Lower leg skin (tissue), 3 donors: ENCODE data around the gene ZBTB47.

Experiments used
- CTCF ChIP-seq, 3 donors: fragments of 450-650 bp; IDR thresholded peaks; one replicate each; pipeline ENCODE4 v1.5.1; 2016; ENCODE audit warnings: antibody characterized with exemption in 3 of 3, mild to moderate bottlenecking in 3 of 3, moderate library complexity in 2 of 3
- POLR2A ChIP-seq, 2 donors: fragments of 450-650 bp; IDR thresholded peaks; one replicate each; pipeline ENCODE4 v1.6.1; 2016 to 2017; ENCODE audit warnings: antibody characterized with exemption in 2 of 2, mild to moderate bottlenecking in 1 of 2, moderate library complexity in 1 of 2

GRCh38 chr3:42668793-42669217 is 15.3 kb downstream of the ZBTB47 start:
- no peak for TF ChIP-seq CTCF (IDR thresholded peaks at IDR 0.05)
- TF ChIP-seq POLR2A (IDR thresholded peaks at IDR 0.05), result no peak
